A549 (cell line): ENCODE data around the gene TJP3. TPM values are rescaled to one million over a fixed set of nuclear protein-coding genes. Genes with fewer than 3 reads are reported as not detected.

Source experiments
- ATAC-seq, 2 experiments: fragments of 200-7000 bp in 1 of 2; fragments of >200 bp in 1 of 2; cut with Nextera tagmentation in 1 of 2; cut with Tn5 transposase in 1 of 2; 3 replicates each; pipeline versions ENCODE4 v1.8.0 to v1.9.1; 2018 to 2020; ENCODE audit warnings: mild to moderate bottlenecking in 1 of 2, moderate library complexity in 1 of 2
- CTCF ChIA-PET: fragments of 300-600 bp; sonication (Branson Sonifier 250); formaldehyde crosslinking; extraction: SDS; loops from one replicate; lab custom pipeline; 2021; ENCODE audit warnings: antibody characterized with exemption, inconsistent platforms; lab: Yijun Ruan, JAX
- POLR2A ChIA-PET: fragments of 350-600 bp; formaldehyde crosslinking; extraction: SDS; loops from one replicate; lab custom pipeline; 2021; ENCODE audit warnings: antibody characterized with exemption, inconsistent platforms; lab: Yijun Ruan, JAX
- DNase-seq, 2 experiments: peaks; one replicate each; pipeline versions ENCODE4 v3.0.0 to v3.0.0-alpha.2; 2011 to 2016; ENCODE audit warnings: low read depth in 1 of 2, low spot score in 1 of 2
- FAIRE-seq: peaks from 2 replicates; lab custom pipeline; 2011; peaks lifted over from hg19 to GRCh38; lab: Jason Lieb, UNC
- H3K27ac ChIP-seq, 2 experiments: fragments of >200 bp; sonication (Bioruptor Twin); formaldehyde crosslinking; 3 replicates each; pipeline ENCODE4 v1.5.1; 2016 to 2017
- H3K4me1 ChIP-seq: fragments of >200 bp; sonication (Bioruptor Twin); formaldehyde crosslinking; 3 replicates; pipeline ENCODE4 v1.6.1; 2016
- H3K4me2 ChIP-seq: fragments of >200 bp; sonication (Bioruptor Twin); formaldehyde crosslinking; 3 replicates; pipeline ENCODE4 v1.6.1; 2016
- H3K4me3 ChIP-seq: fragments of >200 bp; sonication (Bioruptor Twin); formaldehyde crosslinking; 3 replicates; pipeline ENCODE4 v1.5.1; 2016
- H3K9me3 ChIP-seq: fragments of >200 bp; sonication (Bioruptor Twin); formaldehyde crosslinking; 3 replicates; pipeline ENCODE4 v1.6.1; 2016
- ATOH8 ChIP-seq: fragments of 250-450 bp; sonication (Bioruptor Pico); IDR thresholded peaks from 2 replicates; pipeline ENCODE4 v1.5.0; 2020; ENCODE audit warnings: low read depth, mild to moderate bottlenecking, moderate library complexity
- BCL3 ChIP-seq: fragments of >200 bp; sonication (Bioruptor Twin); formaldehyde crosslinking; IDR thresholded peaks from 3 replicates; pipeline ENCODE4 v1.6.1; 2016
- BHLHE40 ChIP-seq: IDR thresholded peaks from 2 replicates; pipeline ENCODE4 v1.6.1; 2012; ENCODE audit warnings: low read depth, low read length, inconsistent platforms
- CBX8 ChIP-seq: fragments of 200-600 bp; sonication (generic); IDR thresholded peaks from 2 replicates; pipeline ENCODE4 v1.6.1; 2016
- E2F6 ChIP-seq: IDR thresholded peaks from 2 replicates; pipeline ENCODE4 v1.6.1; 2012; ENCODE audit warnings: low read depth, borderline replicate concordance
- EHF ChIP-seq: fragments of 250-450 bp; sonication (Bioruptor Pico); IDR thresholded peaks from 2 replicates; pipeline ENCODE4 v1.5.0; 2020; ENCODE audit warnings: mild to moderate bottlenecking
- EP300 ChIP-seq, 2 experiments: fragments of >200 bp; sonication (Bioruptor Twin); formaldehyde crosslinking; IDR thresholded peaks; 2 replicates in 1 of 2; 3 replicates in 1 of 2; pipeline ENCODE4 v1.6.1; 2016 to 2017
- HMGXB4 ChIP-seq: fragments of 250-450 bp; sonication (Bioruptor Pico); IDR thresholded peaks from 2 replicates; pipeline ENCODE4 v1.5.0; 2021; ENCODE audit warnings: mild to moderate bottlenecking, moderate library complexity, borderline replicate concordance
- JUNB ChIP-seq: fragments of >200 bp; sonication (Bioruptor Twin); formaldehyde crosslinking; IDR thresholded peaks from 2 replicates; pipeline ENCODE4 v1.6.1; 2016
- NFE2L2 ChIP-seq: fragments of 150-350 bp; conservative IDR thresholded peaks from 2 replicates; pipeline ENCODE4 v1.6.1; 2014; ENCODE audit warnings: low read length
- NR3C1 ChIP-seq: fragments of >200 bp; sonication (Bioruptor Twin); formaldehyde crosslinking; IDR thresholded peaks from 3 replicates; pipeline ENCODE4 v1.6.1; 2017
- PHF8 ChIP-seq: fragments of 200-600 bp; sonication (generic); IDR thresholded peaks from 2 replicates; pipeline ENCODE4 v1.6.1; 2016; ENCODE audit warnings: low read depth, mild to moderate bottlenecking, antibody characterized with exemption, moderate library complexity, borderline replicate concordance
- POLR2A ChIP-seq: IDR thresholded peaks from 2 replicates; pipeline ENCODE4 v1.6.1; 2012; ENCODE audit warnings: mild to moderate bottlenecking, low read length
- RAD21 ChIP-seq, 2 experiments: fragments of >200 bp in 1 of 2; sonication (Bioruptor Twin) in 1 of 2; formaldehyde crosslinking in 1 of 2; IDR thresholded peaks in 1 of 2; conservative IDR thresholded peaks in 1 of 2; 2 replicates in 1 of 2; 3 replicates in 1 of 2; pipeline ENCODE4 v1.6.1; 2012 to 2018; ENCODE audit warnings: inconsistent platforms in 1 of 2
- RCOR1 ChIP-seq: fragments of 150-350 bp; IDR thresholded peaks from 2 replicates; pipeline ENCODE4 v1.6.1; 2014; ENCODE audit warnings: antibody characterized with exemption, low read length, low read depth
- RNF2 ChIP-seq: fragments of 200-600 bp; sonication (generic); IDR thresholded peaks from 2 replicates; pipeline ENCODE4 v1.6.1; 2016; ENCODE audit warnings: low read depth, mild to moderate bottlenecking, antibody characterized with exemption, moderate library complexity, borderline replicate concordance
- SREBF2 ChIP-seq: fragments of 450-650 bp; IDR thresholded peaks from 2 replicates; pipeline ENCODE4 v1.6.1; 2014; ENCODE audit warnings: mild to moderate bottlenecking, moderate library complexity
- ZC3H11A ChIP-seq: fragments of 450-650 bp; IDR thresholded peaks from 2 replicates; pipeline ENCODE4 v1.6.1; 2014; ENCODE audit warnings: antibody characterized with exemption, mild to moderate bottlenecking
- ZSCAN20 ChIP-seq: fragments of 250-450 bp; sonication (Bioruptor Pico); IDR thresholded peaks from 2 replicates; pipeline ENCODE4 v1.8.0; 2022; ENCODE audit warnings: mild to moderate bottlenecking, moderate library complexity
- WGBS: methylation state at CpG from one replicate; pipeline ENCODE4 v1.1.6; 2017; ENCODE audit errors: missing lambda C conversion rate; 5-methylcytosine and 5-hydroxymethylcytosine counted together
- polyA plus RNA-seq, 4 experiments: library from polyadenylated mRNA; depleted of rRNA in 3 of 4; stranded (reverse); fragments of >200 nt; fragmentation: RNase III in 1 of 4; extraction: RNeasy Plus Mini Kit Qiagen cat#74134 plus additional on column Dnase treatment in 1 of 4; gene quantifications; 2 replicates in 3 of 4; 3 replicates in 1 of 4; pipeline ENCODE4 v1.2.3, GENCODE V29; 2011 to 2017

TJP3 gene
- polyA plus RNA-seq, 2 of the 4 experiments (the other 2 are of a cell fraction): 1.5 to 2.3 TPM

GRCh38 chr19:3725640-3726310 lies 17.6 kb downstream of the TJP3 start (continued):
- no peak for TF ChIP-seq BCL3
- no peak for TF ChIP-seq SREBF2
- no peak for TF ChIP-seq ATOH8
- no peak for TF ChIP-seq NR3C1
- TF ChIP-seq EP300 (IDR thresholded peaks at IDR 0.05): no peak
- TF ChIP-seq PHF8: no peak

- Histone ChIP-seq H3K4me2 (no peak overlapping the region), H3K4me3 (no peak overlapping the region), H3K4me1 (peaks cover 15% of the 10 kb centered on the region), H3K9me3 (no peaks in the 10 kb centered on the region), H3K27ac (no peak overlapping the region)
- POLR2A ChIA-PET: no interaction called here
- CTCF ChIA-PET: interaction anchor here (1.0 to 1.2 kb wide), 2 partner anchors 9 to 473 kb away, joined by 3 read pairs; no protein-coding TSS in a partner anchor
- DNase-seq (no peak), FAIRE-seq (no peak), ATAC-seq (no peak)
- TF ChIP-seq RCOR1 (no peak), NR3C1 (no peak)
- 87% methylated on average over 14 of the region's 32 CpGs for WGBS
Measured at GRCh38 chr19:3730457-3730958, 22.3 kb downstream of the TJP3 start.

- ChIA-PET CTCF (interaction anchor here (1.1 to 1.4 kb wide), 3 partner anchors 8 to 67 kb away, joined by 3 to 5 read pairs (median 4); no protein-coding TSS in a partner anchor), POLR2A (no interaction called here)
Measured at GRCh38 chr19:3732108-3732507, 23.9 kb downstream of the TJP3 start.

GRCh38 chr19:3733549-3734309 lies 25.5 kb downstream of the TJP3 start:
- Histone ChIP-seq H3K27ac (no peak overlapping the region), H3K4me2 (no peak overlapping the region), H3K4me1 (no peaks in the 10 kb centered on the region; the same call in 2 of the 3 replicates), H3K9me3 (no peaks in the 10 kb centered on the region), H3K4me3 (no peak overlapping the region)
- TF ChIP-seq NFE2L2 (no peak), BHLHE40 (no peak), POLR2A (no peak), CBX8 (no peak), RNF2 (no peak), E2F6 (no peak), ZC3H11A (no peak), PHF8 (no peak), EHF (CRISPR knock-in tag) (no peak), RAD21 (conservative IDR thresholded peaks at IDR 0.05 in 1 of 2, IDR thresholded peaks at IDR 0.05 in 1 of 2) (no peak)
- ChIA-PET CTCF (interaction anchor here (0.6 to 0.9 kb wide), 3 partner anchors 15 to 166 kb away, joined by 3 read pairs; no protein-coding TSS in a partner anchor), POLR2A (no interaction called here)
- ATAC-seq (no peak), DNase-seq (no peak), FAIRE-seq (no peak)
- WGBS: 77% methylated on average over 20 of the region's 20 CpGs

More at GRCh38 chr19:3732108-3732507, 23.9 kb downstream of the TJP3 start:
- FAIRE-seq: no peak
- H3K27ac ChIP-seq: no peak overlapping the region
- H3K4me1 ChIP-seq: peaks cover 13% of the 10 kb centered on the region
- H3K4me2 ChIP-seq: no peak overlapping the region
- no peak for ATAC-seq
- DNase-seq: no peak
- H3K9me3 ChIP-seq: no peaks in the 10 kb centered on the region
- H3K4me3 ChIP-seq: no peak overlapping the region
- 60% methylated on average over 1 of the region's 1 CpG for WGBS
- no peak for TF ChIP-seq ZSCAN20
- no peak for TF ChIP-seq JUNB
- no peak for TF ChIP-seq HMGXB4
